Cerebellar nuclear complex (tissue), 1 donor: ENCODE results near the gene KAT6B.
"Not testable (repeated sequence)": the region's sequence is repeated elsewhere in the genome, so short reads cannot be mapped to it uniquely, and the experiment has no call there.

Experiments
- DNase-seq, 2 experiments: peaks; one replicate each; lab custom pipeline; 2025; lab: John Stamatoyannopoulos, UW

KAT6B gene

GRCh38 chr10:74826142-74827044, at the start of gene KAT6B:
Gene KAT6B (plus strand): TSS chr10:74826600. CDS start chr10:74842858, 16,258 bp downstream.
- DNase-seq, result peak; percentile 100

DNA sequence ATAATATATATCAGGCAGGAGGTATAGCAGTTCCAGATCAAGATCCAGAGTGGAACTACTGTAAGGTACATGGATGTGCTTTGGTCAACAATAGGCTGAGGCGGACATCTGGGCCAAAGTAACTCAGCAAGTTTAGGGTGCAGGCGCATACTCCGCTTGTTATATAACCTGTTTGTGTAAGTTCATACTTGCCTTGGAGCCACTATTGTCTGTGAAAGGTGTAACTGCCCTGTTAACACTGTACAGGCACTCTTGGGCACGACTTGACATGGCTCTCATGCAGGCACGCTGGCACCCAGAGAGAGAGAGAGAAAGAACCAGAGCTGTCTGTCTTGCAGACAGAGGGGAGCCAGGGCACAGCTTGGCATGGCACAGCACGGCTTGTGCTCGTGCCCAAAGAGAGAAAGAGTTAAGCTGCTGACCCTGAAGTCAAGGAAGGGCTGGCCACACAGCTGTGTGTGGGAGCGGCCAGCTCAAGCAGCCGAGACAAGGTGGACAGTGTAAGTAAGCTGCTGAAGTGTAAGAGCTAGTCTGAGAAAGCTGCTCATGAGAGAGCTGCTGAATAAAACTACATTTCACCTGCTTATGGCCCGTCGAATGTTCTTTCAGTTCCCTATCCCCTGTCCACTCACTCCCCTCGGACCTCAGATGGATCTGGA, 47.8 kb upstream of the KAT6B start:
- no peak for DNase-seq

DNA sequence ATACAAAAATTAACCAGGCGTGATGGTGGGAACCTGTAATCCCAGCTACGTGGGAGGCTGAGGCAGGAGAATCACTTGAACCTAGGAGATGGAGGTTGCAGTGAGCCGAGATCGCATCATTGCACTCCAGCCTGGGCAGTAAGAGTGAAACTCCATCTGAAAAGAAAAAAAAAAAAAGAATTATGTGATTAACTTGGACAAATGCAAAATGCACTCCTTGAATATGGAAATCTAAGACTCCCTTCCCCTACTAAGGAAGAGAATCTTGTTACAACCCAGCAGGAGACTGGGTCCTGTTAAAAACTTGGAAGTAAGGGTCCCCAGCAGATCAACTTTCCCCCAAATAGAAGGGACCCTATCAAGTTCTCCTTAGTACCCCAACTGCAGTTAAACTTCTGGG, 44.5 kb upstream of the KAT6B start:
- DNase-seq, result not testable (repeated sequence)

GRCh38 chr10:74784462-74784861, 41.9 kb upstream of the KAT6B start:
- DNase-seq, result no peak

- DNase-seq, result no peak
Measured at GRCh38 chr10:74786126-74786525, 40.3 kb upstream of the KAT6B start.

GRCh38 chr10:74787457-74787856, 38.9 kb upstream of the KAT6B start:
- DNase-seq, result no peak

DNA sequence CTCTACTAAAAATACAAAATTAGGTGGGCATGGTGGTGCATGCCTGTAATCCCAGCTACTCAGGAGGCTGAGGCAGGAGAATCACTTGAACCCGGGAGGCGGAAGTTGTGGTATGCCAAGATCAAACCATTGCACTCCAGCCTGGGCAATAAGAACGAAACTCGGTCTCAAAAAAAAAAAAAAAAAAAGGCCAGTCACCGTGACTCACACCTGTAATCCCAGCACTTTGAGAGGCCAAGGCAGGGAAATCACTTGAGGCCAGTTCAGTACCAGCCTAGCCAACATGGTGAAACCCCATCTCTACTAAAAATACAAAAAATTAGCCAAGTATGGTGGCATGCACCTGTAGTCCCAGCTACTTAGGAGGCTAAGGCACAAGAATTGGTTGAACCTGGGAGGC, 34.4 kb upstream of the KAT6B start:
- DNase-seq, result not testable (repeated sequence)

DNA sequence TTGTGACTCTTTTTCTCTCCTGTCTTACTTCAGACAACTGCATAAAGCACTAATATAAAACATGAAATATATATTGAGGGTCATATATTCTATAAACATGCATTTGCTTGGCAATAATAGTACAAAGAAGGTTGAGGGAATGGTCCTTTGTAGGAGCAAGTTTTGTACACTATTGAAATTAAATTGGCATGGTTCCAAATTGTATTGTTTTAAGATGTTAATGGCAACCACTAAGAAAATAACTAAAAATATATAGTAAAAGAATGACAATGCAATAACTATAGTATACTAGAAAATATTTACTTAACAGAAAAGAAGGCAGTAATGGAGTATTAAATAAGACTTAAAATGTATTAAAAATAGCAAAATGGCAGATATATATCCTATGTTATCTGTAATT, 33.7 kb upstream of the KAT6B start:
- DNase-seq, result no peak

DNA sequence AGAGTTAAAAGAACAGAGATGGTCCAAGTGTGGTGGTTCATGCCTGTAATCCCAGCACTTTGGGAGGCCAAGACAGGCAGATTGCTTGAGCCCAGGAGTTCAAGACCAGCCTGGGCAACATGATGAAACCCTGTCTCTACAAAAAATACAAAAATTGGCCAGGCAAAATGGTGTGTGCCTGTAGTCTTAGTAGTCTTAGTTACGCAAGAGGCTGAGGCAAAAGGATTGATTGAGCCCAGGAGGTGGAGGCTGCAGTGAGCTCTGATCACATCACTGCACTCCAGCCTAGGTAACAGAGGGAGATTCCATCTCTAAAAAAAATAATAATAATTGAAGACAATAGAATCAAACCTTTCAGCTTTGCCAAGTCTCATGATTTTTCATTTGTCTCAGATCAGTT, 33.2 kb upstream of the KAT6B start:
- not testable (repeated sequence) for DNase-seq

- no peak for DNase-seq
Measured at GRCh38 chr10:74794531-74794930, 31.9 kb upstream of the KAT6B start.

- DNase-seq, result no peak
Measured at GRCh38 chr10:74797550-74797949, 28.9 kb upstream of the KAT6B start.

GRCh38 chr10:74799721-74800221, 26.6 kb upstream of the KAT6B start:
- no peak for DNase-seq

DNA sequence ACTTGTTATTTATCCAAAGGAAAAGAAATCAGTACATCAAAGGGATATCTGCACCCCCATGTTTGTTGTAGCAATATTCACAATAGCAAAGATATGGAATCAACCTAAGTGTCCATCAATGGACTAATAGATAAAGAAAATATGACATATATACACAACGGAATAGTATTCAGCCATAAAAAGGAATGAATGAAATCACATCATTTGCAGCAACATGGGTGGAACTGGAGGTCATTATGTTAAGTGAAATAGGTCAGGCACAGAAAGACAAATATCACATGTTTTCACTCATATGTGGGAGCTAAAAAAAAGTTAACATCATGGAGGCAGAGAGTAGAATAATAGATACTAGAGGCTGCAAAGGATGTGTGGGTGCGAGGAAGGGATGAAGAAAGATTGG, 25.0 kb upstream of the KAT6B start:
- DNase-seq, result no peak

DNA sequence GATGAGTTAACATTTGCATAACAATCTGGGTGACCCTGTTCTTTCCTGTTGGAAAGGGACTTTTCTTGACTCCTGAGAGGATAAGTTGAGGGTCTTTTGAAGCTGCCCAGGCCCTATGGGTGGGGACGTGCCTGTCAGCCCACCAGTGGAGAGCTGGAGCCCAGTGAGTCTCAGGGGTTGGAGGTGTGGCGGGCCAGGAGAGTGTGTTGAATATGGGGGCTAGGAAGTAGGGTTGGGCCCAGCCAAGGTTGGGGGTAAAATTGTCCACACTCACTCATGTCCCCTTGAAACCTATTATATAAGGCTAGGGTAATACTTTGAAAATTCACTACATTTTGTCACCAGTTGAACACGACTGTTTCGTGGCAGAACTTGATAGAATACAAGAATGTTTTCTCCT, 17.9 kb upstream of the KAT6B start:
- no peak for DNase-seq

DNA sequence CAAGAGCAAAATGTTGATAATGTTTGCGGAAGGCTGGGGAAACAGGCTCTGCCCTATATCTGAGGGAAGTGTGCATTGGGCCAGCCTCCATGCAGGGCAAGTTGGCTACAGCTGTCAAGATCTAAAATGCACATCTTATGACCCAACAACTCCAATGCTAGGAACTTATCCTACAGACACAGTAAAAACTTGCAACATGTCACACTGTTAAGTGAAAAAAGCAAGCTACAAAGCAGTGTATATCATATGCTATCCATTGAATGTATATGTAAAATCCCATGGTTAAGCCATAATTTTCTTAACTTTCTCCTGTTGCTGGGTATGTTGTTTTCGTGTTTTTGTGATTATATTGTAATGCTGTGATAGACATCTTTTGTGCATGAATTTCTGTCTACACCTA, 16.3 kb upstream of the KAT6B start:
- no peak for DNase-seq

GRCh38 chr10:74813381-74814259, 12.8 kb upstream of the KAT6B start:
- no peak for DNase-seq

DNA sequence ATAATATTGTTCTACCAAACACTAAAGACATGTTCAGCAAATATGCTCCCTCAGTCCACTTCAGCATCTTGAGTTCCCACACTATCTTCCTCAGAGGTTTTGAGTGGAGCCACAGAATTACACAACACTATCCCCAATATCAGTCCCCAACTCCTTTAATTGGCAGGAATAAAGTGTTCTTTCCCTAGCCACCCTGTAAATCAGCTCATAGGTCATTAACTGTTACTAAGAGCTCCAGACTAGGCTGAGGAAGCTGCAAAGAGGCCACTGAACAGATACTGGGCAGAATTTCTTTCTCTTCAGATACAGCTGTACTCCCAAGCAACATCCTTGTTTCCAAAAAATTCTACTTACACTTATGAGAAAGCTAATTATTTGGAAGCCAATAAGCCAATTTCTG, 11.6 kb upstream of the KAT6B start:
- no peak for DNase-seq

GRCh38 chr10:74816824-74817498, 9.4 kb upstream of the KAT6B start:
- no peak for DNase-seq

DNA sequence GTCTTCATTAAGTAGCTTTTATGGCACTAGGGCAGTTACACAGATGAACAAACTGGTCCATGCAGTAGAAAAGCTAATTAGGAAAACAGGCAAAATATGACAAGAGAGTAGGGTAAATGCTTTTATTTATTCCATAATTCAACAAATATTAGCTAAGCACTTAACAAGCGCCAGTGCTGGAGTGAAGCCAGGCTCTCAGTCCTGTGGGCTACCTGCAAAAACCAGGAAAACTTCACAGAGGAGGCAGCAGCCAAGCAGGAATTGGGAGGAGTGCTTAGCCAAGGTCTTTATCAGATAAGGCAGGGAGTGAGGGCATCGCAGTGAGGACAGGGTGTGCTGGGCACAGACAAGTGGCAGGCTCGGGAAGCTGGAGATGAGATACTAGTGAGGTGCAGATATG, 4.9 kb upstream of the KAT6B start:
- DNase-seq, result no peak

DNA sequence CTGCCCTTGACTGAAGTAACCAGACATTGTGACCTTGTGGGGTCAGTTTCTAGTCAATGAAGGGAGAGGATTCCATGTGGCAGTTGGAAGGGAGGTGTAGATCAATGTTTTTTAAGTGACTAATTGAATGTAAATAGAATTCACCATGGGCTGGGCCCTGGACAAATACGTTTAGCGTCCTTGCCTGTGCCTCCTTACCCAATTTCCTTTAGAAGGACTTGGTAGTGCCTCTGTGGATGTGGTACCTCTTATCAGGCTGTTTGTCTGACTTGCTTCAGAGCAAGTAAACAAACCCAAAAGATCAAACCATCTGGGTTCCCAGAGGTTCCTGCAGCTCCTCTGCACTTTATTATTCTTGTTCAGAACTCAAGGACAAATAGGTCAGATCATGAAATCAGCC, 4.3 kb upstream of the KAT6B start:
- DNase-seq, result no peak

DNA sequence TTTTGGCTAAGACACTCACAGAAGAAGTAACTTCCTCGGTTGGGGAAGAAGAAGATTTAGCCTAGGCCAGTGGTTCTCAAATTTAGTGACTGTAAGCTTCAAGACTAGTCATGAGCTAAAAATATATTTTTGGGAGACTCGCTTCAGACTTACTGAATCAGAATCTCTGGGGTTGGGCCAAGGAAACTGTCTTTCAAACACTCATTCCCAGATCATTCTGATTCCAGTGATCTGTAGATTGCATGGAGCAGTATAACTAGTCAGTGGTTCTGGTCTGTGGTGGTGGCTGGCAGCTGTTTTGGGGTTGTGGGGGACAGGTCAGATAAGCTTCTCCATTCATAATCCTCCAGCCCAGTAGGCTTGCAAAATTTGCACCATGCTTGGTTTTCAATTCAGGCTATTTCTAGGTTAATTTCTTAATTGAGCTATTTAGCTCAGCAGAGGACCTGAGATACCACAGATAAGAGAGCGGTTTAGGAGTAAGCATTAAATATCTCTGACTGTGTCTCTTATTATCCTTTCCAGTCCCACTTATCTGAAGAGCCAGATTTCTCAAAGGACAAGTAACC, 3.8 kb upstream of the KAT6B start:
- DNase-seq, result no peak
